GM06990 (cell line): Measurements from ENCODE around the gene ABCG4.

Experiments used
- DNase-seq: peaks from one replicate; pipeline ENCODE4 v3.0.0-alpha.2; 2011; ENCODE audit not compliant: insufficient read length; ENCODE audit errors: extremely low read depth
- H3K27me3 ChIP-seq: replicated peaks from 2 replicates; pipeline ENCODE4 v1.6.0; 2011; ENCODE audit warnings: low read length; ENCODE audit not compliant: control insufficient read depth, insufficient read depth
- H3K36me3 ChIP-seq: 2 replicates; pipeline ENCODE4 v1.5.1; 2011; ENCODE audit warnings: low read length; ENCODE audit not compliant: control insufficient read depth, insufficient read depth
- H3K4me3 ChIP-seq: replicated peaks from 2 replicates; pipeline ENCODE4 v1.5.1; 2011; ENCODE audit warnings: low read depth, mild to moderate bottlenecking, control low read depth, low read length
- CTCF ChIP-seq: IDR thresholded peaks from 2 replicates; pipeline ENCODE4 v1.5.1; 2011; ENCODE audit warnings: low read length, control low read depth, mild to moderate bottlenecking, inconsistent platforms; ENCODE audit not compliant: insufficient read depth, poor library complexity, severe bottlenecking

ABCG4 gene

GRCh38 chr11:119147604-119148333, 1.1 kb upstream of the ABCG4 start:
- peaks cover 3% of the 10 kb centered on the region for H3K27me3 ChIP-seq
- H3K36me3 ChIP-seq = no peaks in the 10 kb centered on the region
- no peak for DNase-seq
- no peak for TF ChIP-seq CTCF
- H3K4me3 ChIP-seq = no peak overlapping the region

GRCh38 chr11:119148720-119149017, 183 bp upstream of the ABCG4 start:
- Histone ChIP-seq H3K4me3 (peak overlapping the region; percentile 44), H3K27me3 (peaks cover 3% of the 10 kb centered on the region), H3K36me3 (no peaks in the 10 kb centered on the region)
- no peak for DNase-seq
- no peak for TF ChIP-seq CTCF

GRCh38 chr11:119149786-119150275, 979 bp downstream of the ABCG4 start:
- no peaks in the 10 kb centered on the region for H3K36me3 ChIP-seq
- no peak overlapping the region for H3K4me3 ChIP-seq
- no peak for TF ChIP-seq CTCF
- peaks cover 6% of the 10 kb centered on the region for H3K27me3 ChIP-seq
- no peak for DNase-seq

GRCh38 chr11:119152043-119152442, 3.2 kb downstream of the ABCG4 start:
- TF ChIP-seq CTCF = no peak
- H3K27me3 ChIP-seq = peaks cover 6% of the 10 kb centered on the region
- no peak overlapping the region for H3K4me3 ChIP-seq
- no peaks in the 10 kb centered on the region for H3K36me3 ChIP-seq
- no peak for DNase-seq

- Histone ChIP-seq H3K36me3 (no peaks in the 10 kb centered on the region), H3K4me3 (no peak overlapping the region), H3K27me3 (peaks cover 6% of the 10 kb centered on the region)
- no peak for TF ChIP-seq CTCF
- DNase-seq = no peak
Observed at GRCh38 chr11:119152604-119153003, 3.8 kb downstream of the ABCG4 start.
